Neutrophil (primary cell): Measurements from ENCODE around the gene ALOX5.
A peak's percentile ranks its signal among the peaks of the same experiment; 100 is the strongest.

Experiments used
- H3K27ac ChIP-seq: fragments of 200-600 bp; sonication (generic); 2 replicates; pipeline ENCODE4 v1.5.1; 2016; ENCODE audit warnings: mild to moderate bottlenecking, moderate library complexity
- H3K27me3 ChIP-seq: fragments of 200-600 bp; sonication (generic); 2 replicates; pipeline ENCODE4 v1.6.0; 2016; ENCODE audit warnings: mild to moderate bottlenecking
- H3K36me3 ChIP-seq: fragments of 200-600 bp; sonication (generic); 2 replicates; pipeline ENCODE4 v1.5.1; 2017
- H3K4me1 ChIP-seq, 2 experiments: fragments of 200-600 bp in 1 of 2; sonication (generic) in 1 of 2; 1 replicate in 1 of 2; 2 replicates in 1 of 2; pipeline versions ENCODE4 v1.5.1 to v1.6.1; 2013 to 2016; ENCODE audit warnings: low read depth in 1 of 2, low read length in 1 of 2, mild to moderate bottlenecking in 1 of 2, moderate library complexity in 1 of 2; ENCODE audit not compliant: control insufficient read depth in 1 of 2, insufficient read depth in 1 of 2
- H3K4me3 ChIP-seq, 2 experiments: fragments of 200-600 bp in 1 of 2; sonication (generic) in 1 of 2; 1 replicate in 1 of 2; 2 replicates in 1 of 2; pipeline ENCODE4 v1.5.1; 2013 to 2016; ENCODE audit warnings: low read depth in 1 of 2, low read length in 1 of 2, mild to moderate bottlenecking in 1 of 2, moderate library complexity in 1 of 2
- H3K9me3 ChIP-seq: fragments of 200-600 bp; sonication (generic); 2 replicates; pipeline ENCODE4 v1.5.1; 2016
- TF ChIP-seq, protein P1 (sequence below): fragments of 200-600 bp; sonication (generic); IDR thresholded peaks from 2 replicates; pipeline ENCODE4 v1.5.1; 2016; ENCODE audit warnings: antibody characterized with exemption

Gene ALOX5

GRCh38 chr10:45441239-45442190, 67.5 kb downstream of the ALOX5 start:
- Histone ChIP-seq H3K27me3 (no peaks in the 10 kb centered on the region), H3K4me1 (peaks cover 29 to 32% of the 10 kb centered on the region in 2 experiments), H3K9me3 (no peaks in the 10 kb centered on the region), H3K4me3 (no peak overlapping the region), H3K27ac (peak overlapping the region; percentile 13), H3K36me3 (peaks cover 84% of the 10 kb centered on the region)
- TF ChIP-seq, protein P1, sequence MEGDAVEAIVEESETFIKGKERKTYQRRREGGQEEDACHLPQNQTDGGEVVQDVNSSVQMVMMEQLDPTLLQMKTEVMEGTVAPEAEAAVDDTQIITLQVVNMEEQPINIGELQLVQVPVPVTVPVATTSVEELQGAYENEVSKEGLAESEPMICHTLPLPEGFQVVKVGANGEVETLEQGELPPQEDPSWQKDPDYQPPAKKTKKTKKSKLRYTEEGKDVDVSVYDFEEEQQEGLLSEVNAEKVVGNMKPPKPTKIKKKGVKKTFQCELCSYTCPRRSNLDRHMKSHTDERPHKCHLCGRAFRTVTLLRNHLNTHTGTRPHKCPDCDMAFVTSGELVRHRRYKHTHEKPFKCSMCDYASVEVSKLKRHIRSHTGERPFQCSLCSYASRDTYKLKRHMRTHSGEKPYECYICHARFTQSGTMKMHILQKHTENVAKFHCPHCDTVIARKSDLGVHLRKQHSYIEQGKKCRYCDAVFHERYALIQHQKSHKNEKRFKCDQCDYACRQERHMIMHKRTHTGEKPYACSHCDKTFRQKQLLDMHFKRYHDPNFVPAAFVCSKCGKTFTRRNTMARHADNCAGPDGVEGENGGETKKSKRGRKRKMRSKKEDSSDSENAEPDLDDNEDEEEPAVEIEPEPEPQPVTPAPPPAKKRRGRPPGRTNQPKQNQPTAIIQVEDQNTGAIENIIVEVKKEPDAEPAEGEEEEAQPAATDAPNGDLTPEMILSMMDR, result no peak

DNA sequence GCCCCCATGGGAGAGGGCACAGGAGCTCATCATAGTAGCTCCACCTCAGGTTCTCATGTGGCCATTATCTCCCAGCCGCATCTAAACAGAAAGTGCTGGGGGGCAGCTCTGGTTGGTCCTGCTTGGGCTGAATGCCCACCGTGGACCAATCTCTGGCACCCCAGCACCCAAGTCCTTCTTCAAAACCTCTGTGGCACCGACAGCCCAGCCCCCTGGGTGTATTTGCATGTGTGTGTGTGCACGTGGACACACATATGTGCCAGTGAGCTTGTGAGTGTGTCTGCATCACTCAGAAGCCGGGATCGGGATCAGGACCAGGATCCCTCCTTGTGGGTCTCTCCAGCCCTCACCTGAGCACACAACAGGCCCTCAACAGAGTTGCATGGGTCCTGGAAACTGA, 68.2 kb downstream of the ALOX5 start:
- peaks cover 22 to 25% of the 10 kb centered on the region in 2 experiments for H3K4me1 ChIP-seq
- H3K9me3 ChIP-seq, result no peaks in the 10 kb centered on the region
- TF ChIP-seq, protein P1, result no peak
- H3K36me3 ChIP-seq, result peaks cover 91% of the 10 kb centered on the region
- no peaks in the 10 kb centered on the region for H3K27me3 ChIP-seq
- no peak overlapping the region for H3K4me3 ChIP-seq
- no peak overlapping the region for H3K27ac ChIP-seq

DNA sequence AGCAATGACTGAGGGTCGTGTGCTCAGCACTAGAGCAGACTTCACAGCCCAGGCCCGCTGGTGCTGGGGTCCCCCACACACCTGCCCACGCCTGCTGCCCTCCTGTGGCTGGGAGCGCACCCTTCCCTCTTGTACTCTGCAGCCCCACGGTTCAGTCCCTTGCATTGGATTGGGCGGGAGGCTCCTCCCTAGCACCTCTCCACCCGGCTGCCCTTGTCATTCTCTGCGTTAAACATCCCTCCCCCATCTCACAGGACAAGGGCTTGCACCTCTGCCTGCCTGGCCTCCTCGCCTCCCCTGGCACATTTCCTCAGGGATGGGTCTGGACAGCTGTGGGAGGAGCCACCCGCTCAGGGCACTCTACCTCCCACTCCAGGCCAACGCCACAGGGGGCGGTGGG, 68.6 kb downstream of the ALOX5 start:
- H3K27ac ChIP-seq, result no peak overlapping the region
- H3K4me3 ChIP-seq, result no peak overlapping the region
- peaks cover 18 to 21% of the 10 kb centered on the region in 2 experiments for H3K4me1 ChIP-seq
- H3K36me3 ChIP-seq, result peaks cover 95% of the 10 kb centered on the region
- TF ChIP-seq, protein P1, result no peak
- H3K9me3 ChIP-seq, result no peaks in the 10 kb centered on the region
- H3K27me3 ChIP-seq, result no peaks in the 10 kb centered on the region

- Histone ChIP-seq H3K27me3 (no peaks in the 10 kb centered on the region), H3K4me3 (no peak overlapping the region), H3K36me3 (peaks cover 99% of the 10 kb centered on the region), H3K9me3 (no peaks in the 10 kb centered on the region), H3K4me1 (peaks cover 11 to 14% of the 10 kb centered on the region in 2 experiments), H3K27ac (no peak overlapping the region)
- TF ChIP-seq, protein P1, result no peak
Measured at GRCh38 chr10:45443101-45444009, 69.3 kb downstream of the ALOX5 start.

GRCh38 chr10:45444022-45444421, 70.0 kb downstream of the ALOX5 start:
- peak overlapping the region; percentile 20 for H3K27ac ChIP-seq
- no peaks in the 10 kb centered on the region for H3K9me3 ChIP-seq
- TF ChIP-seq, protein P1, result no peak
- peaks cover 93% of the 10 kb centered on the region for H3K36me3 ChIP-seq
- H3K27me3 ChIP-seq, result no peaks in the 10 kb centered on the region
- H3K4me1 ChIP-seq, result peaks cover 5 to 7% of the 10 kb centered on the region in 2 experiments
- H3K4me3 ChIP-seq, result no peak overlapping the region
